HUES64 (cell line): ENCODE data around the gene ACP7.
A peak's percentile ranks its signal among the peaks of the same experiment; 100 is the strongest.

Experiments used
- H3K27ac ChIP-seq: 2 replicates; pipeline ENCODE4 v1.7.0; 2013; ENCODE audit warnings: low read depth, low read length, inconsistent platforms
- H3K27me3 ChIP-seq: 2 replicates; pipeline ENCODE4 v1.6.1; 2013; ENCODE audit warnings: mild to moderate bottlenecking, low read length; ENCODE audit not compliant: insufficient read depth
- H3K36me3 ChIP-seq: 2 replicates; pipeline ENCODE4 v1.6.1; 2013; ENCODE audit warnings: mild to moderate bottlenecking, low read length; ENCODE audit not compliant: insufficient read depth
- H3K4me1 ChIP-seq: 2 replicates; pipeline ENCODE4 v1.6.1; 2013; ENCODE audit warnings: mild to moderate bottlenecking, low read length, moderate library complexity; ENCODE audit not compliant: insufficient read depth
- H3K4me3 ChIP-seq: 2 replicates; pipeline ENCODE4 v1.5.1; 2013; ENCODE audit warnings: mild to moderate bottlenecking, low read length, moderate library complexity
- H3K9ac ChIP-seq: 2 replicates; pipeline ENCODE4 v1.6.1; 2013; ENCODE audit warnings: mild to moderate bottlenecking, low read depth, low read length
- H3K9me3 ChIP-seq: 2 replicates; pipeline ENCODE4 v1.6.1; 2013; ENCODE audit warnings: low read depth, low read length; ENCODE audit not compliant: insufficient read depth
- WGBS: fragments of 150-250, 120-280 bp; methylation state at CpG from one replicate; pipeline ENCODE4 v1.1.7; 2013; ENCODE audit warnings: missing lambda C conversion rate; 5-methylcytosine and 5-hydroxymethylcytosine counted together

ACP7 gene

DNA sequence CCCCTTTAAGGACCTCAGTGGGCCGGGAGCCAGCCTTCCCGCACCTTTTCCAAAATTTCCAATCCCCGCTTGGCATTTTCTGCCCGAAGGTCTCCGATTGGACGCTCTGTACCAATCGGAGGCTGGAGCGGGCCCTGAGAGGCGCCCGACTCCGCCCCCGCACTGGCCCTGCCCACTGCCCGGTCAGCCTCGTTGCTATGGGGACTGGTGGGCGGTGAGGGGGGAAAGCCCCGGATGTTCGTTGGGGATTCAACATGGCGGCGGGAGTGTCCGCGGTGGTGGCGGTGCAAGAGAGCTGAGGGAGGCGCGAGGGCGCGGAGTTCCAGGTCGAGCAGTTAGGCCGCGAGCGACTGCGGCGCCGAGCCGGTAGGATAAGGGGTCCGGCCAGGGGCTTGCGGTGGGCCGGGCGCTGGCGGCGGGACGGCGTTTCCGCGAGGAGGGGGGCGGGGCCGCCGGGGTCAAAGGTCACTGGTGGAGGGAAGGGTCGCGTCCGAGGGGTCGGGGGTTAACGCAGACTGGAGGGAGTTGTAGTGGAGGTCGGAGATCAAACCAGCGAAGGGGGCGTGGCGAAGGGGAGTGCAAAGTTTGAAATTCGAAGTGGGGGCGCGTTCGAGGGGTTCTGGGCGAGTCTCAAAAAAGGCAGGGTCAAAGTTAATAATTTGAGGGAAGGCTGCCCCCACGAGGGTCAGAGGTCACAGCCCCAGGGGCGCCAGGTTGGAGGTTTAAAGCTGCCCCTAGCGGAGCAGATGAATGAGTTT is 41.6 kb downstream of the ACP7 start, which contains the start of gene PAK4:
Gene PAK4, plus strand, starts transcription at position 233 of the 758 bp plus-strand sequence. CDS start 43,768 bp downstream, outside the sequence.
- H3K4me1 ChIP-seq: 0 out of 2 replicates have a peak, but pooled peaks cover 5% of the 10 kb centered on the region
- peak within 1 kb of the TSS; percentile 91 for H3K27ac ChIP-seq
- peak within 1 kb of the TSS; percentile 83 for H3K4me3 ChIP-seq
- H3K27me3 ChIP-seq: no peaks in the 10 kb centered on the region
- H3K36me3 ChIP-seq: no peaks in the 10 kb centered on the region
- H3K9me3 ChIP-seq: no peaks in the 10 kb centered on the region
- WGBS: under 1% methylated on average over 64 of the region's 64 CpGs
- H3K9ac ChIP-seq: peak within 1 kb of the TSS; percentile 82

DNA sequence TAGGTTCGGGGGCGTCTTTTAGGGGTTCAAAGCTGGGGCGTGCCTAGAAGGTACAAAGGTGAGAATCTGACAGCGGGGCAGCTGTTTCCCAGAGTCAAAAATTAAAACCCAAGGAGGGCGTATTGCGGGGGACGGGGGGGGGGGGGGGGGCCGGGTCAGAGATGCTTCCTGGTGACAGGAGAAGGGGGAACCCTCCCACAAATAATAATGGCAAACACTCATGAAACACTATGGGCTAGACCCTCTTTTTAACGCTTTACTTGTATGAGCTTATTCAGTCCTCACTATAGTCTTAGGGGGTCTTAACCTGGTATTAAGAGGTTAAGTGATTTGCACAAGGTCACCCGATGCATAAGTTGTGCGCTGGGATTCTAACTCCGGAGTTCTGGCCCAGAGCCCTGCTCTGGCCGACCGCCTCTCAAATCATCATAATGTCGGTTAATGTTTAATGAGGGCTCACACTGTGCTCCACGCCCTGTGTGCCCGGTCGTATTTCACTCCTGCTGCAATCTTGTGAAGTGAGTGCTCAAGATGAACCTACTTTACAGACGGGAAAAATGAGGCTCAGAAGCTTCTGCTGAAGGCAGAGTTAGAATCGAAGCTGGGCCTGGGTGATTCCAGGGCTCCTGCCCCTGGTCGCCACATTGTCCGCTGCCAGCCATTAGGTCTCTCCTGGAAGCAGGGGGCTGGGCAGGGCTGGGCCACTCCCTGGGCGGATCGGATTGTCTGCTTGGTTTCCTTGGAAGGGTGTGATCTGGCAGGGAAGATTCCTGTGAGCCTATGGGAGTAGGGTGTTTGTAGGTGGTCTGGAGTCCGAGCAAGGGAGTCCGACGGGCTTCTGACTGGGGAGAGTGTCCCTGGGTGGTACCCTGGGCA is 42.4 kb downstream of the ACP7 start:
- Histone ChIP-seq H3K9ac (no peak overlapping the region; the same call in 1 of the 2 replicates), H3K27me3 (no peaks in the 10 kb centered on the region), H3K4me1 (0 out of 2 replicates have a peak, but pooled peaks cover 11% of the 10 kb centered on the region), H3K27ac (no peak overlapping the region), H3K4me3 (peak overlapping the region; percentile 83), H3K9me3 (no peaks in the 10 kb centered on the region), H3K36me3 (no peaks in the 10 kb centered on the region)
- WGBS: 19% methylated on average over 23 of the region's 27 CpGs

DNA sequence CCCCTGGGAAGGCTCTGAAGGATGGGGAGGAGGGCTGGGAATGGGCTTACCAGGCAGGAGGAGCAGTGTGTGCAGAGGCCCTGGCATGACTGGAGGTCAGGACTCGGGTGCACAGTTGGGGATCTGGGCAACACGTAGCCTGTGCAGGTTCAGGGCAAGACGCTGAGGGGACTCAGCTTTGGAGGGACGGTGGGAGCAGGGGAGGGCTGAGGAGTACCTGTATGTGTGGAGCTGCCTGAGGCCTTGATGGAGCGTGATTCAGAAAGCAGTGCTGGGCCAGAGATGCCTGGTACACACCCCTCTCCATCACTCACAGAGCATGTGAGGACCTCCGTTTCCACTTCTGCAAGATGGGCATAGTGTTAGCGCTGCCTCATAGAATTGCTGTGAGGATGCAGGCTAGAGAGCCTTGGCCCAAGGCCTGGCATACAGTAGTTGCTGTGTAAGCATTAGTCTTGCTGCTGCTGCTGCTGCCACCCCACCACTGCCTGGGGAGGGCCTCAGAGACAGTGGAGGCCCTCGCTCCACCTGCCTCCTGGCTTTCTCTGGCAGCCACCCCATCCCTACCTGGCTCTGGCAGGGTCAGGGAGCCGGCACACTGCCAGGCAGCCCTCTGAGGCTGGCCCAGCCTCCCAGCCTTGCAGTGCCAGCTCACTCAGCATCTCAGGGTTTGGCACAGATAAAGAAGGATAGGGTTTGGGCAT is 43.8 kb downstream of the ACP7 start:
- Histone ChIP-seq H3K36me3 (no peaks in the 10 kb centered on the region), H3K9me3 (no peaks in the 10 kb centered on the region), H3K4me3 (no peak overlapping the region), H3K4me1 (peaks cover 16% of the 10 kb centered on the region), H3K27me3 (no peaks in the 10 kb centered on the region), H3K27ac (no peak overlapping the region), H3K9ac (no peak overlapping the region)
- 78% methylated on average over 9 of the region's 9 CpGs for WGBS

DNA sequence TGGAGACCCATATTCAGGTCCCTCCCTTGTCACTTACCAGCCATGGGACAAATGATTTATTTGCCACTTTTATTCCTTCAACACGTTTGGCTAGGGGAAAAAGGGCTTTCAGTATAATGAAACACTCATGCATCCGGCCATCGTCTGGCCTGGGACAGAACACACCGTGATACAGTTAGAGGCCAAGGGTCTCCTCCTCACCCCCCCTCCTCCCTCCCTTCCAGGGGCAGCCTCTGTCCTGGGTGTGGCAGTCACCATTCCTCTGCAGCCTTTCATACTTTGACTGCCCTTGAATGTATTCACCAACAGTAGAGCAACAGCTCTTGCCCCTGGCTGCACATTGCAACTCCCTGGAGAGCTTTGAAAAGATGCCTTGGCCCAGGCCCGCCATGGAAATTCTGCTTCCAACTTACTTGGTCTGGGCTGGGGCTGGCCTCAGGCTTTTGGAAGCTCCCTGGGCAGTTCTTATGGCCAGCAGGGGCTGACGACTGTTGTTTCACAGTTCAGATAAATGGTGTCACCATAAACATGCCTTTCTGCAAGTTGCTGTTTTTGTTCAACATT is 44.4 kb downstream of the ACP7 start:
- Histone ChIP-seq H3K9ac (no peak overlapping the region), H3K4me3 (no peak overlapping the region)

DNA sequence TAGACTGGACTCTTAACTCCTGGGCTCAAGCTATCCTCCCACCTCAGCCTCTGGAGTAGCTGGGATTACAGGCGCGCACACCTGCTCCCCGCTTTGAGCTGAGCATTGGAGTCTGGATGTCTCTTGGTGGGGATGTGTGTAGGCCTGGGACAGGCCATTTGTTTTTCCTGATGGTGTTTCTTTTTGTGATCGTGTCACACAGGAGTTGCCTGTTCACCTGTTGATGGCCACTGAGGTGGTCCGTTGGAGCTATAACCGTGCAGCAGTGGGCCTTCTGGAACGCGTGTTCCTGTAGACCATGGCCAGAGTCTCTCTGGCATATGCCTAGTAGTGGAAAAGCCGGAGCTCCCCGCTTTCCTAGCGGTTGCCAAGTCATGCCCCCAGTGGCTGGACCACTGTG is 44.9 kb downstream of the ACP7 start:
- Histone ChIP-seq H3K27me3 (no peaks in the 10 kb centered on the region), H3K27ac (no peak overlapping the region), H3K36me3 (no peaks in the 10 kb centered on the region), H3K4me3 (no peak overlapping the region), H3K9ac (no peak overlapping the region), H3K9me3 (no peaks in the 10 kb centered on the region), H3K4me1 (peaks cover 28% of the 10 kb centered on the region)
- WGBS: 96% methylated on average over 11 of the region's 11 CpGs

More for the DNA sequence above, 44.4 kb downstream of the ACP7 start:
- 84% methylated on average over 6 of the region's 6 CpGs for WGBS
- H3K9me3 ChIP-seq: no peaks in the 10 kb centered on the region
- H3K27ac ChIP-seq: no peak overlapping the region
- H3K4me1 ChIP-seq: peaks cover 23% of the 10 kb centered on the region
- no peaks in the 10 kb centered on the region for H3K36me3 ChIP-seq
- H3K27me3 ChIP-seq: no peaks in the 10 kb centered on the region

DNA sequence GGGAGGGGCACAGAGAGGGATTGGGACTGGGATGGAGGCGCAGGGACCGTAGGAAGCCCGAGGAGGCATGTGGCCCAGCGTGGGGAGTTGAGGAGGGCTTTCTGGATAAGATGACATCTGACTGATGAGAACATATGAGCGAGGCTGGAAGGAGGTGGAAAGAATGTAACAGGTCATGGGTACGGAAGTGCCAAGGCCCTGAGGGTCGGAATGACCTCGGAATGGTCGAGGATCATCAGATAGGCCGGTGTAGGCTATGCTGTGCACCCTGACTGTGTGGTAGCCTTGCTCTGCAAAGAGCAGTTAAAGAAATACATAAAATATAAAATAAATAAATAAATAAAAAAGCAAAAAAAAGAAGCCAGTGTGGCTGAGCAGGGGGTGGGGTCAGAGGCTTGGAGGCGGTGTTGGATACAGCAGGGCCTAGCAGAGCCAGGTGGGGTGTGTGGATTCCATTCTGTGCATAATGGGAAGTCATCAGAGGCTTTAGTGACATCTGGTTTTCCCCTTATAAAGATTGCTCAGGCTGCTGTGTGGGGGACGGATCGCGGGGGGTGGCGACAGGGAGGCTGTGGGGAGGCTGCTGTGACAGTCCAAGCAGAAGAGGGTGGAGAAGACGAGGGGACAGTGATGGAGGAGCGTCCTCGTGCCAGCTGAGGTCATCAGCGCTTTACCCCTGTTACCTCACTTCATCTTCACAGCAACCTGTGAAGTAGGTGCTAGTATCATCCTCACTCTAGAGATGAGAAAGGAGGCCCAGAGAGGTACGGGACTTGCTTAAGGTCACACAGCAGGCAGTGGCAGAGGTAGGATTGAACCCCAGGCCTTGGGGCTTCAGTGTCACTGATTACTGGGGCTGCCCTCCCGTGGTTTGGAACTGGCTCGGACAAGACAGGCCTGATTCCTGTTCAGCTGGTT is 46.4 kb downstream of the ACP7 start:
- no peaks in the 10 kb centered on the region for H3K27me3 ChIP-seq
- no peak overlapping the region for H3K4me3 ChIP-seq
- no peak overlapping the region for H3K9ac ChIP-seq
- no peaks in the 10 kb centered on the region for H3K36me3 ChIP-seq
- 90% methylated on average over 19 of the region's 22 CpGs for WGBS
- H3K4me1 ChIP-seq: peaks cover 30% of the 10 kb centered on the region
- no peaks in the 10 kb centered on the region for H3K9me3 ChIP-seq
- no peak overlapping the region for H3K27ac ChIP-seq

DNA sequence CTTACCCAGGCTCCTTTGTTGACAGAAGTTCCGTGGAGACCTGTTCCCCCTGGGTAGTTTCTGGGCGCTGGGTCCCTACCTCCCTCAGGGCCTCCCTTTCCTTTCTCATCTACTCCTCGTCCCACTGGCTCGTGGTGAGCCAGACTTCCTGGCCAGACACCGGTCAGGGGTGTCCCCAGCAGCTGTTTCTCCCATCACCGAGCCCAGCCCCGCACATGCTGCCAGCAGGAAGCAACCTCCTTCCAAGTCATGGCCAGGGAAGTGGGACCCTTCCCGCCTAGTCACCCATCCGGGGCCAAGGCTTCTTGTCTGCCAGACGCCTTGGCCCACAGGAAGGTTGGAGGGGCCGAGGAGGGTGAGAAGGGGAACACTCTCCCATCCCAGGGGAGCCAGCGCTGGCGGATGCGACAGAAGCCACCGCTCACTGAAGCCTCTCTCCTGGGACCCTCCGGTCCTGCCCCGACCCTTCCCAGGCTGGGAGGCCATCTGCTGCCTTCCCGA is 47.1 kb downstream of the ACP7 start:
- WGBS: 83% methylated on average over 18 of the region's 18 CpGs

DNA sequence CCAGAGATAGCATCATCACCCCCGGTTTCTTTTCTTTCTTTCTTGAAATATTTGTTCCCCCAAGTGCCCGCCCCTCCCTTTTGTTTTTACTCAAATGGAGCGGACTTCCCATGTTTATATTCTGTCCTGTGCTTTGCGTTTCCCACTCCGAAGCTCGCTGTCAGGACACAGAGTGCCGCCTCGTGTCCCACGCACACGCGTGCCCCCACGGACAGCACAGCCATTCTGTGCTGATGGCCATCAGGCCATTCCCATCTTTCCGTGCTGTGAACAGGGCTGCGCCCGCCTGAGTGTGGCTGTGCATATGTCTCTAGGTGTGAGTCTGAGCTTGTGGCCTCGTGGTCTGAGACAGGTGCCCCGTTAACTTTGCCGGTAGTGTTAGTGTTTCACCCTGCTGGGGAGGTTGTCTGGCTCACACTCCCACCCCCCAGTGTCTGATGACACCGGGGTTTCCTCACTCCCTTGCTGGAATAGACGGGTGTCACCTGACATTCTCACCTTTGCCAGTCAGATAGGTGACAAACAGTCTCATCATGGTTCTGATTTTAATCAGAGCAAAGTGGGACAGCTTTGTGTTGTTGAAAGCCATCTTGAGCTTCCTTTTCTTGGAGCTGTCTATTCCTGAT is 48.3 kb downstream of the ACP7 start:
- no peak overlapping the region for H3K9ac ChIP-seq
- H3K4me1 ChIP-seq: peaks cover 38% of the 10 kb centered on the region
- H3K36me3 ChIP-seq: no peaks in the 10 kb centered on the region
- 89% methylated on average over 20 of the region's 20 CpGs for WGBS
- H3K4me3 ChIP-seq: no peak overlapping the region
- H3K27me3 ChIP-seq: no peaks in the 10 kb centered on the region
- H3K9me3 ChIP-seq: no peaks in the 10 kb centered on the region
- no peak overlapping the region for H3K27ac ChIP-seq

More for the DNA sequence above, 47.1 kb downstream of the ACP7 start:
- Histone ChIP-seq H3K9me3 (no peaks in the 10 kb centered on the region), H3K36me3 (no peaks in the 10 kb centered on the region), H3K27me3 (no peaks in the 10 kb centered on the region), H3K4me3 (no peak overlapping the region), H3K4me1 (peaks cover 31% of the 10 kb centered on the region), H3K27ac (0 out of 2 replicates have a peak overlapping the region, but pooled peaks have one; percentile 40), H3K9ac (no peak overlapping the region; the same call in 1 of the 2 replicates)

DNA sequence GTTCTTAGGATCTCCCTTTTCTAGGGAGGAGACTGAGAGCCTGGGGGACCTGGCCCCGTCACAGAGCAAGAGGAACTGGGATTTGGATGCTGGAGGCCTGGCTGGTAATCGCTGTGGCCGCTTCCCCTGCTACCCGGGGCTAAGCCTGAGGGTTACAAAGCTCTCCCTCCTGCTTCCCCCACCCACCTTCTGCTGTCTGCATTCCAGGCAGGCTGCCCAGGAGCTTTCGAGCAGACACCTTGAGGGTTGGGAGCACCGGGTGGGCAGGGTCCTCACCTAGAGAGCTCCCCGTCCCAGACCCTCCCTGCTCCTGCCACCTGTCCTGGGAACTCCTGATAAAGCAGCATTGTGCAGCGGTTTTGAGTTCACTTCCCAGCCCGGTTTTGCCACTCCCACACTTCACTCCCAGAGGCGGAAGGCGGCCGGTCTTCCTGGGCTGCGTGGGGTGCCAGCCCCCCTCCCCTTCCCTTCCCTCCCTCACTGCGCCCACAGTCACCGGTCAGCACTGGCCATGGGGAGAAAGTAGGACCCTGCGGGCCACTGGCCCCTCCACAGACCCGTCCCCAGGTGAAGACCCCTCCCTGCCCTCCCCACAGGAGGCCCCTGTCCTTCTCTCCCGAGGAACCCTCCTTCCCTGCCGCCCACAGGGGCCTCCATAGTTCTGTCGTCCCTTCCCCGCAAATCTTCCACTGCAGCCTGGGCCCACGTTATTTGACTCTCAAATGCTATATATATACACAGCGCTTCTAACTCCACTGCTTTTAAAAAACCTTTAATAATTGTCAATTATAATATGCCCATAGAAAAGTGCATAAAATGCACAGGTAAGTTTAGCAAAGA is 49.5 kb downstream of the ACP7 start:
- H3K27ac ChIP-seq: peak overlapping the region; percentile 26; the same call in 1 of the 2 replicates
- 41% methylated on average over 22 of the region's 23 CpGs for WGBS
- no peaks in the 10 kb centered on the region for H3K27me3 ChIP-seq
- H3K36me3 ChIP-seq: no peaks in the 10 kb centered on the region
- no peak overlapping the region for H3K4me3 ChIP-seq
- peaks cover 44% of the 10 kb centered on the region for H3K4me1 ChIP-seq
- H3K9me3 ChIP-seq: no peaks in the 10 kb centered on the region
- H3K9ac ChIP-seq: no peak overlapping the region
